ENCODE measurements around the gene CD3E.
"Not testable (repeated sequence)": the region's sequence is repeated elsewhere in the genome, so short reads cannot be mapped to it uniquely, and the experiment has no call there.

The CD3E gene

DNA sequence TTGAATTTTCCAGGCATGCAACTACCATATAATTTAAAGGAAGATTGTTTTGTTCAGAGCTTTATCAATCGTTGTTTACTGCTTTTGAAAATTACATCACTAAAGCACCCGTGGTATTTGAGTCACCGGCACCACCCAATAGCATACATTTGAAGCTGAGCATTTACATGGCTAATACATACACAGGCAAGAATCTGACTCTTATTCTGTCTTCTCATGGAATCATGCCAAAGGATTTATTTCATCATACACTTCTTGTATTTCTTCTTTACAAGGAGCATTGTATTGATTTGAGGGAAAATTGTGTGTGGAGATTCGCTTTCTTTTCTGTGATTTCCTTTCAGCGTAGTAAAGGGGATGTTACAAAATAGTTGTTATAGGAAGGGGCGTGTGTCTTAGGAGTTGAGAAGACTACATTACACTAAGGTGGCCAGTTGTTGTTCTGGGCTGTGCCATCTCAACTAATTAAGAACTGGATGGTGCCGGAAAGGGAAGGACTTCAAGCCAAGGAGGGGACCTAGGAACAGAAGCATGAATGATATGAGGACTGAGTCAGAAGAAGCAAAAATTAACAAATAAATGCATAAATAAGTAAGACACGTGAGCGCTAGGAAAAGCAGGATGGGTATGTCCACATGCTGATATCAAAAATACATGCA is 12.9 kb upstream of the CD3E start:
- DNase-seq: no peak

DNA sequence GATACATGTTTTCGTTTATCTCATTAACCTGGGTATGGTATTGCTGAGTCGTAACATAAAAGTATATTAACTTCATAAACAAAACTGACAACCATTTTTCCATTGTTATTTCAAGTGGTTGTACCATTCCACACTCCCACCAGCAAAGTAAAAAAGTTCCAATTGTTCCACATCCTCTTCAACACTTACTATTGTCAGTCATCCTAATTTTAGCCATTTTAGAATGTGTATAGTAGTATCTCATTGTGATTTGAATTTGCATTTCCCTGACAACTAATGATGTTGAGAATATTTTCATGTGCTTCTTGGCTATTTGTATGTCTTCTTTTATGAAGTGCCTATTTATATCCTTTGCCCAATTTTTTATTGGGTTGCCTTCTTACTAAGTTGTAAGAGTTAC is 10.5 kb upstream of the CD3E start:
- no peak for DNase-seq

DNA sequence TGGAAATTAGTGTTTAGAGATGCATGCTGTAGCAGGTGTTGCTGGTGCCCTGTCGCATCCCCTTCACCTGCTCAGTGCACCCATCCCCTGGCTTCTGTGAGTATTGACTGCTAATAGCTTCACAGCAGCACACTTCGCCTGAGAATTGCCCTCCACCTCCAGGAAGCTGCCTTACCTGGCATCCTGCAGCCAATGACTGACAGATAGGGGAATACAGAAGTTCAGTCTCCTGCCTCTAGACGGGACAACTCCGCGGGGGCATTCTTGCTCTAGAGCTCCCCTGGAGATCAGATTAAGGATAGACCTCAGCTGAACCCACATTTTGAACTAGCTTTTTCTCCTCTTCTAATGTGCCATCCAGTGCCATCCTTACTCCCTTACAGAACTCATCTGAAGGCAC is 9.3 kb upstream of the CD3E start:
- no peak for DNase-seq

DNA sequence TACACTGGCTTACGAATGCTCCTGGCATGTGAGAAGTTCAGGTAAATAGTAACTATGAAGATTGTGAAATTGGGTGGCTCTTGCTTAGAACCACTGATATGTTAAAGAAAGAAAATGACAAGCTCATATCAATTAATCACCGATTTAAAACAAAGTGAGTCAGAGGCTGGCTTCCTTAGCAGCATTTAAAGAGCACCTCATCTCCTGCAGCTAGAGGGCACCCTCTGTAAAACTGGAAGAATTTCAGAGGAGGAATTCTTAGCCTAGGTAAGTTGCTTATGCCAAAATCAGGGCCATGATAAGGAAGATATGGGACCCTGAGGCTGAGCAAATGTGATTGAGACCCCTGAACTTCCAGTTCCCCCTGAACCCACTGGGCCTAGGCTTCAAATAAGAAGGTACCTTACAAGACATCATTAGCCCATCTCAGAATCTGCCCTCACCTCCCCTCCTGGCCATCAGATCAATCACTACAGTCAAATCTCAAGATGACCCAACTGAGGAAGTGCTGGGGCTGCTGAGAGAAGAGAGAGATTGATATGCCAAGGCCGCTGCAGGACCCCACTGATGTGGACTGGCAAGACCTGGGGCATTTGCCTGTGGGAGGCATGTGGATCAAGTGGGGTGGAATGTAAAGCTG is 8.6 kb upstream of the CD3E start:
- peak in 1 of 5 donors; percentile 63 for DNase-seq

DNA sequence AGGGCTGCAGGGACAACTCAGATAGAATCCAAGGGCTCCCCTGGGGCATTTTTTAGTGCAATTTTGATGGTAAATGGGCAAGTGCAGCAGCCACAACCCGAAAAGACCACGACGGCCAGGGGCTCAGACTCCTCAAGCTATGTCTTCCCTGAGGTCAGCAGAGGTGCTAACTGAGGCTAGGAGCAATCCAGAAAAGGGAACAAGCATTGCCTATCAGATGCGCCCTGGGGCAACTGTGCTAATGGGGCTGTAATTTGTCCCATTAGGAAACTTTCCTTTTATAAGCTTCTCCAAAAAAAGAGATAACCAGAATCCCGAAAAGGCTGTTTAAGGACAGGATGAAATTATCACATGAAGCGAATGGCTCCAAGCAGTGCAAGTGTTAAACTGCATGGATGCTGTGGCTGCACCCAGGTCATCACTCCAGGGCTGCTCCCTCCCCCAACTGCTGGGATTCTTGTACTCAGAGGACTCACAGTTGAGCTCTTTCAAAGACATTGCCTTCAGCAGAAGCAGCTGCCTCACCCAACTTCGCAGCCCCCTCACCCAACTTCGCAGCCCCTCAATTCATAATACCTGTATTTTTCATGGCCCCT is 2.8 kb upstream of the CD3E start:
- no peak for DNase-seq

DNA sequence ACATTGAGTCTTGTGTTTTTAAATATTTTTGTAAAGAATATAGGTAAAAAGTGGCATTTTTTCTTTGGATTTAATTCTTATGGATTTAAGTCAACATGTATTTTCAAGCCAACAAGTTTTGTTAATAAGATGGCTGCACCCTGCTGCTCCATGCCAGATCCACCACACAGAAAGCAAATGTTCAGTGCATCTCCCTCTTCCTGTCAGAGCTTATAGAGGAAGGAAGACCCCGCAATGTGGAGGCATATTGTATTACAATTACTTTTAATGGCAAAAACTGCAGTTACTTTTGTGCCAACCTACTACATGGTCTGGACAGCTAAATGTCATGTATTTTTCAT is 333 bp upstream of the CD3E start:
- DNase-seq: no peak

DNA sequence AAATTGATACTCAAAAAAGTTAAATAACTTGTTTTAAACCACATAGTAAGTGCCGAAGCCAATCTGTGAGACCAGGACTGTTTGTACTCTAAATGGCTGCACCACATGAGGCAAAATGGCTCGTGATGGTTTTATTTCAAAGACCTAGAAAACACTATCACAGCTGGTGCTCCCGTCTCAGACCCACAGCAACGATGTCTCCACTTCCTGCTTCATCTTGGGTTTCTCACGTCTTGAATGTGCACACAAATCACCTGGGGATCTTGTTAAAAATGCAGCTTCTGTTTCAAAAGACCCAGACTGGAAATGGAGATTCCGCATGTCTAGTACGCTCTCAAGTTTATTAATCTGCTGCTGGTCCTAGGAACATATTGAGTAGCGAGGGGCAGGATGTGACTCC is 1.2 kb downstream of the CD3E start:
- peak in 3 of 5 donors; percentile 31 to 71 (median 42) for DNase-seq

DNA sequence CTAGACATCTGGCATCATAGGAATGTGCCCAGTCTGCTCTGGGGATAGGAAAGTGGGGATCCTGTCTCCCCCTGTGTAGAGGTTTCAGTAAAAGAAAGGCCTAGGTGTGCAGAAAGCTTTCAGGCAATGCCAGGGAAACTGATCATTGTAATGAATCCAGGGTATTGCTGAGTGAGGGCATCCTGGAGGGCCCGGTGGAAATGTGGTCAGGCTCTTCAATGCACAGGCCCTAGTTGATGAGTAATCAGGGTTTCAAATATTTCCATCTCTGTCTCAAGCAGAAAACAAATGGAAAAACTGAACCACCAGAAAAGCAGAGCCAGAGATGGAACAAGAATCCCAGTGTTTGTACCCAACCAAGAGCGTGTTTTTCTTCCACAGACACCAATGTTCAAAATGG is 2.0 kb downstream of the CD3E start:
- peak in 2 of 5 donors; percentile 28 to 53 for DNase-seq

DNA sequence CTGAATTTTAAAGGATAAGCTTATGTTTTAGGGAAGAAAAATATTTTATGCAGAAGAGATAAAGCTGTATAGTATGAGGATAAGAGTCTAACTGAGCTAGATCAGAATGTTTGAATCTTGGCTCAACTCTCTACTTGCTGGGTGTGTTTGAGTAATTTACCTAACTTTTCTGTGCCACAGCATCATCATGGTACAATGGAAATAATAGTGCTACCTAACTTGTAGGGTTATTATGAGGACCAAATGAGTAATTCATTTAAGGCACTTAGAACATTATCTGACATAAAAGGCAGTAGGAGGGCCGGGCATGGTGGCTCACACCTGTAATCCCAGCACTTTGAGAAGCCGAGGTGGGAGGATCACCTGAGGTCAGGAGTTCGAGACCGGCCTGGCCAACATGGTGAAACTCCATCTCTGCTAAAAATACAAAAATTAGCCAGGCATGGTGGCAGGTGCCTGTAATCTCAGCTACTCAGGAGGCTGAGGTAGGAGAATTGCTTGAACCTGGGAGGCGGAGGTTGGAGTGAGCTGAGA is 4.5 kb downstream of the CD3E start:
- not testable (repeated sequence) for DNase-seq

DNA sequence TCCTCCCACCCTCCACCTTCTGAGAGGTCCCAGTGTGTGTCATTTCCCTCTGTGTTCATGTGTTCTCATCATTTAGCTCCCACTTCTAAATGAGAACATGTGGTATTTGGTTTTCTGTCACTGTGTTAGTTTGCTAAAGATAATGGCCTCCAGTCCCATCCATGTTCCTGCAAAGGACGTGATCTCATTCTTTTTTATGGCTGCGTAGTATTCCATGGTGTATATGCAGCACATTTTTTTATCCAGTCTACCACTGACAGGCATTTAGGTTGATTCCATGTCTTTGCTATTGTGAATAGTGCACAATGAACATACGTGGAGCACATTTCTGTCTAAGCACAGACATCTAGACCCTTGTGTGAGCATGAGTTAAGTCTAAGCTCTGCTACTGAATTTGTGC is 5.7 kb downstream of the CD3E start:
- DNase-seq: no peak

DNA sequence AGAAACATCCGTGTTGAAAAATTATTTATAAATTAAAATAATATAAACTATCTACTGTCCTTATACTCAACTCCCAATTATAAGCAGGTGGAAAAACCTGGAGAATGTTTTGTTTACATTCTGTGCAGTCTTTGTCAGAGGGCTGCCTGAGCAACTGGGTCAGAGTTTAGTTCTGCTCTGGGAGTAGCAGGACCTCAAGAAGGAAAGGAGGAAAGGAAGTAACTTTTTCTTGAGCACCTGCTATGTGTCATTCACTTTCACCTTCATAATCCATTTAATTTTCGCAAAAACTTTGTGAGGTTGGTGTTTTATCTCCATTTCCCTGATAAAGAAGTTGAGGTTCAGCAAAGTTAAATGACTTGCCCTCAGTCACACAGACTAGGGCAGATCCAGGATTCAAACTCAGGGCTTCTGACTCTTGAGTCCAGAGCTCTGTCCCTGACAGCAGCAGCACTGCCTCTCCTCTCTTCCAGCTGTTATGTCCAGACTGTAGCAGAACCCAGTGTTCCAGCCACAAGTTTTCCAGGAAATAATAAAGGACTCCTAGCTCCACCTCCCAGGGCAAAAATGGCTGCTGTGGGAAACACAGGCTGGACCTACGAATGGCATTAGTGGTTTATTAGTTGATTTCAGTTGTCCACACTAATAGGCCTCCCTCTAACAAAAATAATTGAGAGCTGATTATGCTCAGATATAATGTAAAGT is 6.4 kb downstream of the CD3E start:
- DNase-seq: no peak

DNA sequence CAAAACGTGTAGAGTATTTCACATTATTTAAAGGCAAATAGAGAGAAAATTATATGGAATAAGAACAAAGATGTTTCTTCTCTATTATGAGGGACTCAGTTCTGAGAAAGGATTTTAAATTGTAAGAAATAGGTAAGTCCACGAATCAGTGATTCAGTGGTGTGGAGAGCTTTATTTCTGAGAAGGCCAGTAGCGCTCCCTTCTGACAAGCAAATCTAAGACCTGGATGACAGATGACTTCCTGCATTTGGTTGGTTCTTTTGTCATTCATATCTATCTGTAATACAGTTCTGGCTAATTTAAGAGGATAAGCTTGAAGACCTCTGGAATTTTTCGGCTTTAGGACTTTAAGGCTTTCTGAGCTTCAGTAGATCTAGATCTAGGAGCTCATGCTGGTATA is 7.0 kb downstream of the CD3E start:
- DNase-seq: no peak

DNA sequence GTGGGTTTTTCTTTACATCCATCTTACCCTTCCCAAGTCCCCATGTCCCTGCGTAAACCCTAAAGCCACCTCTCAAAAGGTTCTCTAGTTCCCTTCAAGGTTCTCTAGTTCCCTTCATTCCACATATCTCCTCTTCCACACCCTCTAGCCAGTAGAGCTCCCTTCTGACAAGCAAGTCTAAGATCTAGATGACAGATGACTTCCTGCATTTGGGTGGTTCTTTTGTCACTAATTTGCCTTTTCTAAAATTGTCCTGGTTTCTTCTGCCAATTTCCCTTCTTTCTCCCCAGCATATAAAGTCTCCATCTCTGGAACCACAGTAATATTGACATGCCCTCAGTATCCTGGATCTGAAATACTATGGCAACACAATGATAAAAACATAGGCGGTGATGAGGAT is 7.8 kb downstream of the CD3E start:
- DNase-seq: no peak

DNA sequence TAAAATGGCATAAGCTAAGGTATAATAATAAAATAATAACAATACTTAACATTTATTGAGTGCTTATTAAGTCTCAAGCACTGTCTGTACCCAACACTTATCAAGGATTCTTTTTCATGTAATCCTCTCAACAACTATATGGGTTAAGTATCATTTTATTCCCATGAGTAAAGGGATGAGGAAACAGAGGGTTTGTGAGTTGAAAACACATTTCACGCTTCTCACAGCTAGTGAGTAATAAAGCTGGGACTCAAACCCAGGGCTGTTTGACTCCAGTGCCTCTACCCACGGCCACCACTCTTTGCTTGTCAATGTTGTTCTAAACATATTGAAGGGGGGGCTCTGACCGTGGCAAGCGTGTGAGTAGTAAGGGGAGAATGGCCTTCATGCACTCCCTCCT is 8.7 kb downstream of the CD3E start:
- no peak for DNase-seq

DNA sequence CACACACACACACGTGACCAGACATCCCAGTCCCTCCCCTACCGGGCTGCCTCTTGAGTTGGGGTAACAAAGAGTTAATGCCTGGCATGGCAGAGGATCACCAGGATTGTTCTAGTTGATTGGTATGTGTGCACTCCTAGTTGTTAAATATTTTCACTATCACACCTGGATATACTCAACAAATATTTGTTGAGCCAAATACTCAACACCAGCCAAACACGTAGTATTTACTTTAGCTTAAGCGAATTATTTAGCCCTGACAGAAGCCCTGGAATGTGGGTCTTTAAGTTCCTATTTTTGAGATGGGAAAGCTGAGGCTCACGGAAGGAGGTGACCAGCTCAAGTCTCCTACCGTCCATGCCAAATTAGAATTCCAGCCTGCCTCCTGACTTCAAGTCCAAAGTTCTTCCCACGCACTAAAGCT is 10.5 kb downstream of the CD3E start:
- no peak for DNase-seq

DNA sequence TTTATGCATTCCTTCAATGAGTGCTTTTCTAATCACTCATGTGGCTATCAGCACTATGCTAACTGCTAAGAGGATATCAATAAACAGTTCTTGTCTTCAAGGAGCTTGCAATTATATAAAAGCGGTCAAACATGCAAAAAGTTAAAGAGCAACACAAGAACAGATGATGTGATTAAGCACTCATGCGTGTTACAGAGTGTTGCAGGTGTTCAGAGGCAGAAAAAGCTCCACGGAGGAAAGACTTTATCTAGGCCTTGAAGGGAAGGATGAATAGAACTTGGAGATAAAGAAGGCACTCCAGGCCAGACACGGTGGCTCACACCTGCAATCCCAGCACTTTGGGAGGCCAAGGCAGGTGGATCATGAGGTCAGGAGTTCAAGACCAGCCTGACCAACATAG is 13.6 kb downstream of the CD3E start:
- DNase-seq: no peak

DNA sequence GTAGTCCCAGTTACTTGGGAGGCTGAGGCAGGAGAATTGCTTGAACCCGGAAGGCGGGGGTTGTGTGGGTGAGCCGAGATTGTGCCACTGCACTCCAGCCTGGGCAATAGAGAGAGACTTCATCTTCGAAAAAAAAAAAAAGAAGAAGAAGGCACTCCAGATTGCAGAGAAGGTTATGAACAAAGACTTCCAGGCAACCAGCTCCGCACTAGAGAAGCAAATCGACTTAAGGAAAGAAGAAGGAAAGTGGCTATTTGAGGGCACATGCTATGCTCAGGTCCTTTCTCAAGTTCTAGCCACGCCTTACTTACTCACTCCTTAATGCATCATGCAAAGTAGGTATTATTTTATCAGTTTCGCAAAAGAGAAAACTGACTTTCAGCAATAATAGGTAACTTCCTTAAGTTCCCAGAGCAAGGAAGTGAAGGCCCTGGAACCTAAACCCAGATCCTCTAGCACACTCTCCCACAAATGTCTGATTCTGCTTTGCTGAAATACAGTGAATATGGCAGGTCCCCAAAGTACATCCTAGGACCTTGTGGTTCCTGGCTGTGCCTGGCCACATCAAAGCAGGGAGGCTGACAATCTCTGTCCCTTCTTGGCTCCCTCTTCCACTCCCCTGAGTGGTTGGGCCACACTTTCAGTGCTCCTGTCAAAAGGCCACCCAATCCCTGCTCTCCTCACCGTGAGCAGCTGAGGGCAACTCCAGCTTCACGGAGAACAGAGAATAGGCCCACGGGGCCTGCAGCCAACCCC is 14.2 kb downstream of the CD3E start:
- no peak for DNase-seq

DNA sequence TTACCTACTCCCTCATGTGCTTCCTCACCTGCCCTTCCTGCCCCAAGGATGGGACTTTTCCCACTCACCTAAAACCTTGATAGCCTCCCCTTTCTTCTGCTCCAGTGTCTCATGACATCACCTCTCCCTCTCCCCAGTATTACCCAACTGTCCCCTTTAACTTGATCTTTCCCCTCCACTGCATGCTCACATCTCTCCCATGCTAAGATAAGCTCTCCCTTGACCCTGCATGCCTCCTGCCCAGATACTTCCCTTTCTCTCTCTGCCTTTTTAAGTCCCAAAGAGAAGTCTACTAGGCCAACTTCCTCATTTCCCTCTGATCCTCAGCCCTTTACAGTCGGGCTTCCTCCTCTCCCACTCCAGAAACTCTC is 14.8 kb downstream of the CD3E start:
- no peak for DNase-seq

DNA sequence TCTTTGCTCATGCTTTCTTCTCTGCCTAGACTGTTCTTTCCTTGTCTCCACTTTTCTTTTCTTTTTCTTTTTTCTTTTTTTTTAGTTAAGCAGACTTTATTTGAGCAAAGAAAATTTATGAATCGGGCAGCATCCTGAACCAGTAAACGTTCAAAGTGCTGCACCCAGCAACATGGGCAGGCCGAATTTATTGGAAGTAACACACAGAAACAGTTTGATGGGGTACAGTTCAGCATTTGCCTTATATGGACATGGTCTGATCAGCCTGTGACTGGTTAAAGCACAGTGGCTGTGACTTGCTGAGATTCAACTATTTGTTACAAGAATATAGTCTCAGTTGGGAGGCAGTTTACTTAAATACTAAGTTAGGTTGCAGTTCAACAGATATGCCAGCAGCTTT is 16.0 kb downstream of the CD3E start:
- no peak for DNase-seq

DNA sequence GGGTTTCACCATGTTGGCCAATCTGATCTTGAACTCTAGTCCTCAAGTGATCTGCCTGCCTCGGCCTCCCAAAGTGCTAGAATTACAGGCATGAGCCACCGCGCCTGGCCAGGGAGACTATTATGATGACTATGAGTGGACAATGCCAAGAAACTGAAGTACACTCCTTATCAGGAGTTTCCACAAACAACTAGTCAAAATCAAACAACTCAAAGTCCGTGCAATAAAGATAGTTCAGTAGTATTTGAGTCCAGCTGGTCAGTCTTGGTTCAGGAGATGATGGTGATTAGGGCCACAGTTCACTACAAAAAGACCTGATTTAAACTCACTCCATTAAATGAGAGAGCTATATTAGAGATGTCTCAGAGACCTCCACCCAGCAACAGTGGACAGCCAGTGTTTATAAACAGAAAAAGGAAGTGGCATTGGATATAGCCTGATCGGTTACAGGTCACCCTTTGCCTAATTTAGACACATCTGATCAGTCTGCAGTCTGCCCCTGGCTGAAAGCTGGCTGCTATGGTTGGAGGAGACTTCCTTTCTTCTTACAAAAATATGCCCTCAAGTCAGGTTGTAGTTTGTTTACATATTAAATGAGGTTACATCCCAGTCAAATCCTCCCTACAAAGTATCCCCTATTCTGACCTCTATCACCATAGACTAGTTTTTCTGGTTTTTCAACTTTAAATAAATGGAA is 17.0 kb downstream of the CD3E start:
- no peak for DNase-seq

DNA sequence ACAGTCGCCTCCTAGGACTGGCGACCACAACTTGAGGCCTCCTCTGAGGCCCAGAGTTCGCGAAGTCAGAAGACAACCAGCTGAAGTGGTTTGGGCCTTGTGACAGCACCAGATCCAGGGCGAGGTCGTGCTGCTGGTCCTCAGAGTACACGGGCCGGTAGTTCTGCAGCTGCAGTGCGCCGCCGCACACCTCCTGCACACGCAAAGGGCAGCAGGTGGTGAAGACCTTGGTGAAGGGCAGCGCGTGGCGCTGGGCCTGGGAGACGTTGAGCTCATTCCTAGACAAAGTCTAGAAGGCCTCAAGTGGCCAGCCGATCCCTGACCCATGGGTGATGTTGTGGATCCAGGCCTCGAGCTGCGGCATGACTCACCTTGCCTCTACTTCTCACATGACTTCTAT is 18.2 kb downstream of the CD3E start:
- no peak for DNase-seq

DNA sequence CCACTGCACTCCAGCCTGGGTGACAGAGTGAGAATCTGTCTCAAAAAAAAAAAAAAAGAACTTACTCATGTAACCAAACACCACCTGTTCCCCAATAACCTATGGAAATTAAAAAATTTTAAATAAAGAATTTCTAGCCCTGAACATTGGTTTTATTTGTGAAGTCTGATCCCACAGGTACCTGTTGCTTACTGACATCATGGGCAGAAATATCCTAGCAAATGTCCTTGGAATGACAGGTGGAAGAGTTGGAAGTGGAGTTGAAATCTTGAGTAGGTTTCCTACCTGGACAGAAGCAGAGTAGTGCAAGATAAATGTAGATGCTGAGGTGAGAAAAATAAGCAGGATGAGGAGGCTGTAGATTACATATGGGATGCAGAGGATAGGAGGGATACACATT is 20.8 kb downstream of the CD3E start:
- no peak for DNase-seq
